GM12878 (cell line): ENCODE data around the gene MKNK1. TPM values are rescaled to one million over a fixed set of nuclear protein-coding genes. Genes with fewer than 3 reads are reported as not detected.

Experiments used
- BMI1 ChIP-seq: fragments of 450-650 bp; IDR thresholded peaks from 2 replicates; pipeline ENCODE4 v1.6.1; 2016; ENCODE audit warnings: mild to moderate bottlenecking, moderate library complexity, borderline replicate concordance
- CHD4 ChIP-seq: fragments of 200-600 bp; sonication (generic); IDR thresholded peaks from 2 replicates; pipeline ENCODE4 v1.6.1; 2016; ENCODE audit warnings: mild to moderate bottlenecking
- EZH2 ChIP-seq: IDR thresholded peaks from 2 replicates; pipeline ENCODE4 v1.6.1; 2012; ENCODE audit warnings: low read depth, mild to moderate bottlenecking, control low read depth, inconsistent platforms, low read length, borderline replicate concordance; ENCODE audit not compliant: control insufficient read depth
- JUNB ChIP-seq: IDR thresholded peaks from 2 replicates; pipeline ENCODE4 v1.6.1; 2016; ENCODE audit warnings: antibody characterized with exemption, mild to moderate bottlenecking
- LARP7 ChIP-seq: fragments of 450-650 bp; IDR thresholded peaks from 2 replicates; pipeline ENCODE4 v1.6.1; 2017; ENCODE audit warnings: mild to moderate bottlenecking
- MEF2B ChIP-seq: fragments of 450-650 bp; IDR thresholded peaks from 2 replicates; pipeline ENCODE4 v1.6.1; 2018; ENCODE audit warnings: mild to moderate bottlenecking, moderate library complexity; ENCODE audit not compliant: partially characterized antibody, poor library complexity, severe bottlenecking
- NBN ChIP-seq: fragments of 450-650 bp; IDR thresholded peaks from 2 replicates; pipeline ENCODE4 v1.6.1; 2016
- SIN3A ChIP-seq: IDR thresholded peaks from 2 replicates; pipeline ENCODE4 v1.6.1; 2012; ENCODE audit warnings: low read depth, low read length, improper control_type of control experiment
- SREBF2 ChIP-seq: IDR thresholded peaks from 2 replicates; pipeline ENCODE4 v1.6.1; 2012; ENCODE audit warnings: mild to moderate bottlenecking, low read length
- polyA plus RNA-seq, 11 experiments: library from polyadenylated mRNA; depleted of rRNA in 4 of 11; unstranded in 6 of 11; stranded (reverse) in 5 of 11; fragments of >200 nt; fragmentation: Nextera tagmentation in 4 of 11; fragmentation: Illumina TruSeq in 1 of 11; extraction: Ambion mirVana in 4 of 11; extraction: Trizol in 1 of 11; gene quantifications; 1 replicate in 1 of 11; 2 replicates in 10 of 11; pipeline versions ENCODE4 v1.2.1 to v1.2.3, GENCODE V29; 2011 to 2016; ENCODE audit warnings: inconsistent platforms in 2 of 11, missing spikeins in 2 of 11, low read depth in 1 of 11
- total RNA-seq, 4 experiments: library from RNA; depleted of rRNA in 3 of 4; stranded (reverse); fragments of >200 nt in 3 of 4; fragmentation: Illumina TruSeq in 1 of 4; extraction: Trizol in 1 of 4; gene quantifications; 2 replicates each; pipeline versions ENCODE4 v1.2.1 to v1.2.3, GENCODE V29; 2013 to 2021
- TF ChIP-seq, protein P1 (sequence below): fragments of 450-650 bp; IDR thresholded peaks from 2 replicates; pipeline ENCODE4 v1.6.1; 2018; ENCODE audit warnings: borderline replicate concordance, mild to moderate bottlenecking; ENCODE audit not compliant: partially characterized antibody
- TF ChIP-seq, protein P2 (sequence below): fragments of 450-650 bp; IDR thresholded peaks from 2 replicates; pipeline ENCODE4 v1.6.1; 2014; ENCODE audit warnings: mild to moderate bottlenecking
- TF ChIP-seq, protein P3 (sequence below): IDR thresholded peaks from 2 replicates; pipeline ENCODE4 v1.6.1; 2011; ENCODE audit warnings: low read depth, mild to moderate bottlenecking, low read length, moderate library complexity, borderline replicate concordance; ENCODE audit errors: extremely low read depth
- TF ChIP-seq, protein P4 (sequence below): fragments of 450-650 bp; IDR thresholded peaks from 2 replicates; pipeline ENCODE4 v1.6.1; 2018; ENCODE audit warnings: mild to moderate bottlenecking, low read depth, moderate library complexity; ENCODE audit not compliant: partially characterized antibody
- TF ChIP-seq, protein P5 (sequence below): IDR thresholded peaks from 2 replicates; pipeline ENCODE4 v1.6.1; 2011; ENCODE audit warnings: borderline replicate concordance, low read depth, mild to moderate bottlenecking, moderate library complexity, low read length; ENCODE audit not compliant: insufficient read depth, poor library complexity, severe bottlenecking
- TF ChIP-seq, protein P6 (sequence below): fragments of 450-650 bp; IDR thresholded peaks from 2 replicates; pipeline ENCODE4 v1.6.1; 2017; ENCODE audit warnings: mild to moderate bottlenecking, low read depth, inconsistent platforms; ENCODE audit not compliant: poor library complexity, severe bottlenecking

The MKNK1 gene
- total and polyA plus RNA-seq, 10 of the 15 experiments (the other 5 are each of a cell fraction or from before 2014, with no cell fraction given), result 13.7 to 29.9 (median 26.5) TPM

DNA sequence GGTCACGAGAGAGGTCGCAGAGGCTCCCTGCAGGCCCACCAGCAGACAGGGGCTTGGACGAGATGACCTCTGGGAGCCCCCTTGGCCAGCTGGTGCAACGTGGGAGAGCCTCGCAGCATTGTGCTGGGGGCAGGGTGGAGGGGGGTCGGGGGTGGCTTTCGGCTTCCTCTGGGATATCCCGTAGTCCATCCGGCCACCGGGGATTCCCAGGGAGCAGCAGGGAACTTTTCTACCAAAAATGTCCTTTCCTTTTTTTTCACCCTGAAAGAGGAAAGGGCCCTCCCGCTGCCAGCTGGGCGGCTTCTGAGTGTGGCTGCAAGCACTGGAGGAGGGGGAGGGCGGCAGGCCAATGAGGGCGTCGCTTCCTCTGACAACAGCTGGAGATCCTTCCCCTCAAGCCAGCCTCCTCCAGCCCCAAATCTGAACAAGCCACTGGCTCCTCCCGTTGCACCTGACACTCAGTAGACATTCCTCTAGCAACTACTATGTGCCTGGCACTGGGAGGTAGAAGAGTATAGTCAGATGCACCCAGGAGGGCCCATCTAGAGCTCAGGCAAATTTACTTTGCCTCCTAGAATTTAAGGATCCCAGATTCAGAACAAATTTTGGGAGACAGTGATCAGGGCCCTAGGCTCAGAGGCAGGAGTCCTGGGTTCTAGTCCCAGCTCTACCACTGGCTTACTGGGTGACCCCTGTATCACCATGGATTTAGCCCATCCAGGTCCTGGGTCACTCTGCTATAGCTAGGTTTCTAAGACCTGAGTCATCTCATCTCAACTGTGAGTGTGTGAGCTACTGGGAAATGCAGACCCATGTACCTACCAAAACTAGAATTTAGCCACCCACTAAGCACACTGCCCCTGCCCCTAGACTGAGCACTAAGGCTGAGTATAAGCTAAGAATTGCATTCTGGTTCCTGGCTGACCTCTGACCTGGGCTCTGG, 9.9 kb upstream of the MKNK1 start (continued):
- TF ChIP-seq, protein P1, sequence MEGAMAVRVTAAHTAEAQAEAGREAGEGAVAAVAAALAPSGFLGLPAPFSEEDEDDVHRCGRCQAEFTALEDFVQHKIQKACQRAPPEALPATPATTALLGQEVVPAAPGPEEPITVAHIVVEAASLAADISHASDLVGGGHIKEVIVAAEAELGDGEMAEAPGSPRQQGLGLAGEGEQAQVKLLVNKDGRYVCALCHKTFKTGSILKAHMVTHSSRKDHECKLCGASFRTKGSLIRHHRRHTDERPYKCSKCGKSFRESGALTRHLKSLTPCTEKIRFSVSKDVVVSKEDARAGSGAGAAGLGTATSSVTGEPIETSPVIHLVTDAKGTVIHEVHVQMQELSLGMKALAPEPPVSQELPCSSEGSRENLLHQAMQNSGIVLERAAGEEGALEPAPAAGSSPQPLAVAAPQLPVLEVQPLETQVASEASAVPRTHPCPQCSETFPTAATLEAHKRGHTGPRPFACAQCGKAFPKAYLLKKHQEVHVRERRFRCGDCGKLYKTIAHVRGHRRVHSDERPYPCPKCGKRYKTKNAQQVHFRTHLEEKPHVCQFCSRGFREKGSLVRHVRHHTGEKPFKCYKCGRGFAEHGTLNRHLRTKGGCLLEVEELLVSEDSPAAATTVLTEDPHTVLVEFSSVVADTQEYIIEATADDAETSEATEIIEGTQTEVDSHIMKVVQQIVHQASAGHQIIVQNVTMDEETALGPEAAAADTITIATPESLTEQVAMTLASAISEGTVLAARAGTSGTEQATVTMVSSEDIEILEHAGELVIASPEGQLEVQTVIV, result no peak
- TF ChIP-seq, protein P2, sequence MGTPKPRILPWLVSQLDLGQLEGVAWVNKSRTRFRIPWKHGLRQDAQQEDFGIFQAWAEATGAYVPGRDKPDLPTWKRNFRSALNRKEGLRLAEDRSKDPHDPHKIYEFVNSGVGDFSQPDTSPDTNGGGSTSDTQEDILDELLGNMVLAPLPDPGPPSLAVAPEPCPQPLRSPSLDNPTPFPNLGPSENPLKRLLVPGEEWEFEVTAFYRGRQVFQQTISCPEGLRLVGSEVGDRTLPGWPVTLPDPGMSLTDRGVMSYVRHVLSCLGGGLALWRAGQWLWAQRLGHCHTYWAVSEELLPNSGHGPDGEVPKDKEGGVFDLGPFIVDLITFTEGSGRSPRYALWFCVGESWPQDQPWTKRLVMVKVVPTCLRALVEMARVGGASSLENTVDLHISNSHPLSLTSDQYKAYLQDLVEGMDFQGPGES, result no peak
- TF ChIP-seq EZH2 (no peak), MEF2B (no peak), JUNB (no peak), BMI1 (no peak), LARP7 (no peak), CHD4 (no peak), SREBF2 (no peak), SIN3A (no peak), NBN (no peak)
- TF ChIP-seq, protein P3, sequence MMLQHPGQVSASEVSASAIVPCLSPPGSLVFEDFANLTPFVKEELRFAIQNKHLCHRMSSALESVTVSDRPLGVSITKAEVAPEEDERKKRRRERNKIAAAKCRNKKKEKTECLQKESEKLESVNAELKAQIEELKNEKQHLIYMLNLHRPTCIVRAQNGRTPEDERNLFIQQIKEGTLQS, result no peak
- TF ChIP-seq, protein P4, sequence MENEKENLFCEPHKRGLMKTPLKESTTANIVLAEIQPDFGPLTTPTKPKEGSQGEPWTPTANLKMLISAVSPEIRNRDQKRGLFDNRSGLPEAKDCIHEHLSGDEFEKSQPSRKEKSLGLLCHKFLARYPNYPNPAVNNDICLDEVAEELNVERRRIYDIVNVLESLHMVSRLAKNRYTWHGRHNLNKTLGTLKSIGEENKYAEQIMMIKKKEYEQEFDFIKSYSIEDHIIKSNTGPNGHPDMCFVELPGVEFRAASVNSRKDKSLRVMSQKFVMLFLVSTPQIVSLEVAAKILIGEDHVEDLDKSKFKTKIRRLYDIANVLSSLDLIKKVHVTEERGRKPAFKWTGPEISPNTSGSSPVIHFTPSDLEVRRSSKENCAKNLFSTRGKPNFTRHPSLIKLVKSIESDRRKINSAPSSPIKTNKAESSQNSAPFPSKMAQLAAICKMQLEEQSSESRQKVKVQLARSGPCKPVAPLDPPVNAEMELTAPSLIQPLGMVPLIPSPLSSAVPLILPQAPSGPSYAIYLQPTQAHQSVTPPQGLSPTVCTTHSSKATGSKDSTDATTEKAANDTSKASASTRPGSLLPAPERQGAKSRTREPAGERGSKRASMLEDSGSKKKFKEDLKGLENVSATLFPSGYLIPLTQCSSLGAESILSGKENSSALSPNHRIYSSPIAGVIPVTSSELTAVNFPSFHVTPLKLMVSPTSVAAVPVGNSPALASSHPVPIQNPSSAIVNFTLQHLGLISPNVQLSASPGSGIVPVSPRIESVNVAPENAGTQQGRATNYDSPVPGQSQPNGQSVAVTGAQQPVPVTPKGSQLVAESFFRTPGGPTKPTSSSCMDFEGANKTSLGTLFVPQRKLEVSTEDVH, result no peak
- TF ChIP-seq, protein P5, sequence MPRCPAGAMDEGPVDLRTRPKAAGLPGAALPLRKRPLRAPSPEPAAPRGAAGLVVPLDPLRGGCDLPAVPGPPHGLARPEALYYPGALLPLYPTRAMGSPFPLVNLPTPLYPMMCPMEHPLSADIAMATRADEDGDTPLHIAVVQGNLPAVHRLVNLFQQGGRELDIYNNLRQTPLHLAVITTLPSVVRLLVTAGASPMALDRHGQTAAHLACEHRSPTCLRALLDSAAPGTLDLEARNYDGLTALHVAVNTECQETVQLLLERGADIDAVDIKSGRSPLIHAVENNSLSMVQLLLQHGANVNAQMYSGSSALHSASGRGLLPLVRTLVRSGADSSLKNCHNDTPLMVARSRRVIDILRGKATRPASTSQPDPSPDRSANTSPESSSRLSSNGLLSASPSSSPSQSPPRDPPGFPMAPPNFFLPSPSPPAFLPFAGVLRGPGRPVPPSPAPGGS, result no peak
- TF ChIP-seq, protein P6, sequence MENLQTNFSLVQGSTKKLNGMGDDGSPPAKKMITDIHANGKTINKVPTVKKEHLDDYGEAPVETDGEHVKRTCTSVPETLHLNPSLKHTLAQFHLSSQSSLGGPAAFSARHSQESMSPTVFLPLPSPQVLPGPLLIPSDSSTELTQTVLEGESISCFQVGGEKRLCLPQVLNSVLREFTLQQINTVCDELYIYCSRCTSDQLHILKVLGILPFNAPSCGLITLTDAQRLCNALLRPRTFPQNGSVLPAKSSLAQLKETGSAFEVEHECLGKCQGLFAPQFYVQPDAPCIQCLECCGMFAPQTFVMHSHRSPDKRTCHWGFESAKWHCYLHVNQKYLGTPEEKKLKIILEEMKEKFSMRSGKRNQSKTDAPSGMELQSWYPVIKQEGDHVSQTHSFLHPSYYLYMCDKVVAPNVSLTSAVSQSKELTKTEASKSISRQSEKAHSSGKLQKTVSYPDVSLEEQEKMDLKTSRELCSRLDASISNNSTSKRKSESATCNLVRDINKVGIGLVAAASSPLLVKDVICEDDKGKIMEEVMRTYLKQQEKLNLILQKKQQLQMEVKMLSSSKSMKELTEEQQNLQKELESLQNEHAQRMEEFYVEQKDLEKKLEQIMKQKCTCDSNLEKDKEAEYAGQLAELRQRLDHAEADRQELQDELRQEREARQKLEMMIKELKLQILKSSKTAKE, result no peak
